Suprapubic skin (tissue), 4 donors: Measurements from ENCODE around the gene CRACDL. TPM values are rescaled to one million over a fixed set of nuclear protein-coding genes. Genes with fewer than 3 reads are reported as not detected.

Experiments used
- DNase-seq, 2 donors: peaks; one replicate each; pipeline ENCODE4 v3.0.0-alpha.2; 2019; ENCODE audit warnings: low spot score in 2 of 2
- H3K27ac ChIP-seq: fragments of 200-600 bp; sonication (generic); one replicate; pipeline ENCODE4 v1.5.1; 2019
- H3K27me3 ChIP-seq: fragments of 200-600 bp; sonication (generic); one replicate; pipeline ENCODE4 v1.5.1; 2019
- H3K36me3 ChIP-seq: fragments of 200-600 bp; sonication (generic); one replicate; pipeline ENCODE4 v1.5.1; 2019
- H3K4me1 ChIP-seq: fragments of 200-600 bp; sonication (generic); one replicate; pipeline ENCODE4 v1.5.1; 2019
- H3K4me3 ChIP-seq: fragments of 200-600 bp; sonication (generic); one replicate; pipeline ENCODE4 v1.5.1; 2019; ENCODE audit warnings: mild to moderate bottlenecking
- H3K9me3 ChIP-seq: fragments of 200-600 bp; sonication (generic); one replicate; pipeline ENCODE4 v1.5.1; 2019
- CTCF ChIP-seq, 2 donors: fragments of 200-600 bp in 1 of 2; fragments of 450-650 bp in 1 of 2; sonication (generic) in 1 of 2; IDR thresholded peaks; one replicate each; pipeline ENCODE4 v1.5.1; 2016 to 2019; ENCODE audit warnings: antibody characterized with exemption in 2 of 2, mild to moderate bottlenecking in 1 of 2, moderate library complexity in 1 of 2
- EP300 ChIP-seq: sonication (generic); formaldehyde crosslinking; IDR thresholded peaks from one replicate; pipeline ENCODE4 v1.6.1; 2017; ENCODE audit warnings: antibody characterized with exemption
- POLR2A ChIP-seq, 2 donors: fragments of 450-650 bp; IDR thresholded peaks; one replicate each; pipeline ENCODE4 v1.6.1; 2017; ENCODE audit warnings: antibody characterized with exemption in 2 of 2, mild to moderate bottlenecking in 2 of 2, moderate library complexity in 2 of 2
- POLR2AphosphoS5 ChIP-seq, 3 donors: sonication (generic); formaldehyde crosslinking; IDR thresholded peaks; one replicate each; pipeline ENCODE4 v1.6.1; 2017; ENCODE audit warnings: antibody characterized with exemption in 3 of 3
- WGBS: methylation state at CpG from one replicate; pipeline ENCODE4 v1.1.5; 2018; 5-methylcytosine and 5-hydroxymethylcytosine counted together
- total RNA-seq, 4 donors: library from RNA; depleted of rRNA; stranded (reverse); fragments of >200 nt; gene quantifications; one replicate each; pipeline ENCODE4 v1.1.0, GENCODE V29; 2016

The CRACDL gene
- total RNA-seq, 4 donors from 2014 or later: 5.2 to 13.0 (median 11.3) TPM

- Histone ChIP-seq H3K27me3 (no peaks in the 10 kb centered on the region), H3K4me1 (peaks cover 11% of the 10 kb centered on the region), H3K9me3 (no peaks in the 10 kb centered on the region), H3K36me3 (no peaks in the 10 kb centered on the region), H3K27ac (no peak overlapping the region), H3K4me3 (no peak overlapping the region)
- DNase-seq: no peak
- TF ChIP-seq POLR2A (IDR thresholded peaks at IDR 0.05) (no peak), EP300 (no peak), CTCF (IDR thresholded peaks at IDR 0.05) (no peak)
- 38% methylated on average over 3 of the region's 3 CpGs for WGBS
Observed at GRCh38 chr2:98810588-98810928, 125.5 kb downstream of the CRACDL start.

GRCh38 chr2:98809878-98810587, 126.0 kb downstream of the CRACDL start:
- Histone ChIP-seq H3K27me3 (no peaks in the 10 kb centered on the region), H3K4me3 (no peak overlapping the region), H3K9me3 (no peaks in the 10 kb centered on the region), H3K27ac (no peak overlapping the region), H3K4me1 (peaks cover 12% of the 10 kb centered on the region), H3K36me3 (no peaks in the 10 kb centered on the region)
- TF ChIP-seq POLR2A (IDR thresholded peaks at IDR 0.05) (no peak), EP300 (no peak), POLR2AphosphoS5 (IDR thresholded peaks at IDR 0.05) (no peak), CTCF (IDR thresholded peaks at IDR 0.05) (no peak)
- DNase-seq: peak in 1 of 2 donors; percentile 31
- 49% methylated on average over 7 of the region's 7 CpGs for WGBS

GRCh38 chr2:98809116-98809515, 126.9 kb downstream of the CRACDL start:
- Histone ChIP-seq H3K36me3 (no peaks in the 10 kb centered on the region), H3K4me1 (peaks cover 12% of the 10 kb centered on the region), H3K27ac (no peak overlapping the region), H3K4me3 (no peak overlapping the region), H3K27me3 (no peaks in the 10 kb centered on the region), H3K9me3 (no peaks in the 10 kb centered on the region)
- peak in 1 of 2 donors; percentile 37 for DNase-seq
- TF ChIP-seq CTCF (IDR thresholded peaks at IDR 0.05) (no peak), EP300 (no peak), POLR2AphosphoS5 (IDR thresholded peaks at IDR 0.05) (no peak), POLR2A (IDR thresholded peaks at IDR 0.05) (no peak)
- 88% methylated on average over 4 of the region's 4 CpGs for WGBS

GRCh38 chr2:98808546-98808945, 127.5 kb downstream of the CRACDL start:
- H3K27me3 ChIP-seq: no peaks in the 10 kb centered on the region
- no peak overlapping the region for H3K4me3 ChIP-seq
- 91% methylated on average over 3 of the region's 3 CpGs for WGBS
- TF ChIP-seq POLR2AphosphoS5 (IDR thresholded peaks at IDR 0.05) (no peak), POLR2A (IDR thresholded peaks at IDR 0.05) (no peak), EP300 (no peak), CTCF (IDR thresholded peaks at IDR 0.05) (no peak)
- H3K4me1 ChIP-seq: peaks cover 12% of the 10 kb centered on the region
- no peaks in the 10 kb centered on the region for H3K36me3 ChIP-seq
- DNase-seq: peak in 1 of 2 donors; percentile 63
- H3K9me3 ChIP-seq: no peaks in the 10 kb centered on the region
- H3K27ac ChIP-seq: no peak overlapping the region

GRCh38 chr2:98807929-98808328, 128.1 kb downstream of the CRACDL start:
- Histone ChIP-seq H3K4me1 (peaks cover 12% of the 10 kb centered on the region), H3K36me3 (no peaks in the 10 kb centered on the region), H3K4me3 (no peak overlapping the region), H3K27ac (no peak overlapping the region), H3K27me3 (no peaks in the 10 kb centered on the region), H3K9me3 (no peaks in the 10 kb centered on the region)
- 85% methylated on average over 5 of the region's 9 CpGs for WGBS
- no peak for TF ChIP-seq CTCF (IDR thresholded peaks at IDR 0.05)
- no peak for TF ChIP-seq POLR2AphosphoS5 (IDR thresholded peaks at IDR 0.05)
- TF ChIP-seq EP300: no peak
- TF ChIP-seq POLR2A (IDR thresholded peaks at IDR 0.05): no peak
- DNase-seq: no peak
